Endodermal cell (in vitro differentiated cells): Measurements from ENCODE around the gene DYRK3. TPM values are rescaled to one million over a fixed set of nuclear protein-coding genes. Genes with fewer than 3 reads are reported as not detected.

Experiments used
- DNase-seq: peaks from one replicate; pipeline ENCODE4 v3.0.0-alpha.2; 2017
- H3K27ac ChIP-seq: 2 replicates; pipeline ENCODE4 v1.5.1; 2013; ENCODE audit warnings: mild to moderate bottlenecking, low read depth, low read length, moderate library complexity
- H3K27me3 ChIP-seq: 2 replicates; pipeline ENCODE4 v1.6.1; 2013; ENCODE audit warnings: mild to moderate bottlenecking, low read length, moderate library complexity; ENCODE audit not compliant: insufficient read depth, control insufficient read depth, poor library complexity, severe bottlenecking
- H3K36me3 ChIP-seq: 2 replicates; pipeline ENCODE4 v1.7.0; 2013; ENCODE audit warnings: mild to moderate bottlenecking, low read length, moderate library complexity; ENCODE audit not compliant: control insufficient read depth, insufficient read depth
- H3K4me1 ChIP-seq: one replicate; pipeline ENCODE4 v1.7.0; 2013; ENCODE audit warnings: low read length; ENCODE audit not compliant: control insufficient read depth, insufficient read depth
- H3K4me3 ChIP-seq: 2 replicates; pipeline ENCODE4 v1.5.1; 2013; ENCODE audit warnings: mild to moderate bottlenecking, low read length, moderate library complexity
- H3K9ac ChIP-seq: 2 replicates; pipeline ENCODE4 v1.6.1; 2013; ENCODE audit warnings: mild to moderate bottlenecking, low read length, moderate library complexity; ENCODE audit not compliant: poor library complexity, severe bottlenecking; ENCODE audit errors: extremely low read depth
- H3K9me3 ChIP-seq: 2 replicates; pipeline ENCODE4 v1.6.1; 2013; ENCODE audit warnings: mild to moderate bottlenecking, low read length, moderate library complexity; ENCODE audit not compliant: control insufficient read depth
- H3K27ac Mint-ChIP-seq: 2 replicates; pipeline ENCODE4 v1.8.0; 2020; ENCODE audit warnings: mixed read lengths
- H3K27me3 Mint-ChIP-seq: 2 replicates; pipeline ENCODE4 v1.8.0; 2021; ENCODE audit warnings: mild to moderate bottlenecking, mixed read lengths; ENCODE audit not compliant: insufficient read depth
- H3K36me3 Mint-ChIP-seq: 2 replicates; pipeline ENCODE4 v1.8.0; 2020; ENCODE audit warnings: low read depth, mixed read lengths
- H3K4me1 Mint-ChIP-seq: 2 replicates; pipeline ENCODE4 v1.8.0; 2020; ENCODE audit warnings: mixed read lengths
- H3K4me3 Mint-ChIP-seq: 2 replicates; pipeline ENCODE4 v1.8.0; 2020; ENCODE audit warnings: mild to moderate bottlenecking, moderate library complexity, mixed read lengths
- H3K9me3 Mint-ChIP-seq: 2 replicates; pipeline ENCODE4 v1.8.0; 2020; ENCODE audit warnings: mild to moderate bottlenecking, mixed read lengths
- CTCF ChIP-seq: fragments of 200-600 bp; sonication (generic); conservative IDR thresholded peaks from 2 replicates; pipeline ENCODE4 v1.5.0; 2021; ENCODE audit warnings: antibody characterized with exemption, mild to moderate bottlenecking
- WGBS, 2 experiments: methylation state at CpG; one replicate each; pipeline versions ENCODE4 v1.1.5 to v1.1.7; 2013; ENCODE audit warnings: missing lambda C conversion rate in 2 of 2, mixed read lengths in 1 of 2; ENCODE audit not compliant: insufficient coverage in 1 of 2, insufficient read length in 1 of 2; 5-methylcytosine and 5-hydroxymethylcytosine counted together
- total RNA-seq, 2 donors: library from RNA; stranded (reverse); fragmentation: NEBNext Ultra II Directional in 1 of 2; extraction: Animal tissue kit (Norgen Biotek cat#: 25700) in 1 of 2; gene quantifications; 2 replicates in 1 of 2; 3 replicates in 1 of 2; pipeline ENCODE4 v1.2.1, GENCODE V29; 2021

Gene DYRK3
- total RNA-seq, 2 donors from 2014 or later: 9.0 to 13.5 TPM

GRCh38 chr1:206655471-206655882, 20.1 kb downstream of the DYRK3 start:
- H3K9ac ChIP-seq: no peak overlapping the region
- peaks cover 10% of the 10 kb centered on the region for H3K27me3 ChIP-seq
- H3K4me1 ChIP-seq: no peaks in the 10 kb centered on the region
- H3K36me3 ChIP-seq: peaks cover 10% of the 10 kb centered on the region
- H3K4me3 Mint-ChIP-seq: no peak overlapping the region
- no peak overlapping the region for H3K27ac Mint-ChIP-seq
- peaks cover 25% of the 10 kb centered on the region for H3K27me3 Mint-ChIP-seq
- no peaks in the 10 kb centered on the region for H3K9me3 ChIP-seq
- H3K36me3 Mint-ChIP-seq: no peaks in the 10 kb centered on the region
- H3K4me1 Mint-ChIP-seq: peaks cover 11% of the 10 kb centered on the region
- no peak overlapping the region for H3K4me3 ChIP-seq
- H3K27ac ChIP-seq: no peak overlapping the region
- DNase-seq: no peak
- no peaks in the 10 kb centered on the region for H3K9me3 Mint-ChIP-seq
- WGBS, 2 experiments: 91 to 100% methylated on average over 1 to 4 of the region's 4 CpGs
- TF ChIP-seq CTCF: no peak

- no peak for DNase-seq
- Histone ChIP-seq H3K36me3 (peaks cover 3% of the 10 kb centered on the region), H3K4me1 (no peaks in the 10 kb centered on the region), H3K27me3 (peaks cover 10% of the 10 kb centered on the region), H3K9me3 (no peaks in the 10 kb centered on the region), H3K9ac (no peak overlapping the region), H3K27ac (no peak overlapping the region), H3K4me3 (no peak overlapping the region)
- H3K27me3 Mint-ChIP-seq: peaks cover 31% of the 10 kb centered on the region
- H3K27ac Mint-ChIP-seq: no peak overlapping the region
- H3K9me3 Mint-ChIP-seq: no peaks in the 10 kb centered on the region
- WGBS, 2 experiments: 91 to 96% methylated on average over 3 of the region's 3 CpGs
- H3K4me1 Mint-ChIP-seq: peaks cover 11% of the 10 kb centered on the region
- H3K4me3 Mint-ChIP-seq: no peak overlapping the region
- no peak for TF ChIP-seq CTCF
- no peaks in the 10 kb centered on the region for H3K36me3 Mint-ChIP-seq
Observed at GRCh38 chr1:206656936-206657335, 21.6 kb downstream of the DYRK3 start.

- Mint-ChIP-seq H3K27me3 (peaks cover 40% of the 10 kb centered on the region), H3K4me3 (no peak overlapping the region), H3K36me3 (no peaks in the 10 kb centered on the region), H3K27ac (no peak overlapping the region), H3K9me3 (no peaks in the 10 kb centered on the region), H3K4me1 (peaks cover 11% of the 10 kb centered on the region)
- Histone ChIP-seq H3K9me3 (no peaks in the 10 kb centered on the region), H3K4me1 (no peaks in the 10 kb centered on the region), H3K27me3 (peaks cover 18% of the 10 kb centered on the region), H3K36me3 (no peaks in the 10 kb centered on the region), H3K27ac (no peak overlapping the region), H3K4me3 (no peak overlapping the region), H3K9ac (no peak overlapping the region)
- 83 to 92% methylated on average over 2 to 6 of the region's 6 CpGs for WGBS, 2 experiments
- no peak for TF ChIP-seq CTCF
- DNase-seq: no peak
Observed at GRCh38 chr1:206657751-206658150, 22.4 kb downstream of the DYRK3 start.
